ENCODE data around the gene PDZK1IP1.

Gene PDZK1IP1

DNA sequence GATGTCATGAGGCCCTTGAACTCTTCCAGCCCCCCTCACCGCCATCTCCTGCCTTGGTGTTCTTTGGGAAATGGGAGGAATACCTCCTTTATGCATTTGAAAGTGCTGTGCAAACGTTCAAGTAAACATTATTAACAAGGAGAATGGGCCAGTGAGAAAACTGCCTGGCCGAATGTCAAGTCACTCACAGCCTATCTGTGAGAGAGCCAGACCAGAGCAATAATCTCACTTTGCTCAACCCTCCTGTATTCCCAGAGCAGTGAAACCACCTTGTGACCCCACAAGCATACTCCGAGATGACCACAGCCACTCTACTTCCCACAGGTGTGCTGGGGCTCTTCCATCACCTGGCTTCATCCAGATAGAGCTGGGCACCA, 37.0 kb upstream of the PDZK1IP1 start:
- Histone ChIP-seq H3K4me1 (ENCODE audit: insufficient read depth, low read length) (no peaks in the 10 kb centered on the region), H3K79me2 (ENCODE audit: insufficient read depth, low read length) (no peaks in the 10 kb centered on the region), H3K27me3 (ENCODE audit: insufficient read depth, low read length, poor library complexity) (peaks cover 16% of the 10 kb centered on the region), H4K20me1 (ENCODE audit: insufficient read depth, low read length) (no peaks in the 10 kb centered on the region), H2AFZ (ENCODE audit: low read depth, low read length) (no peak overlapping the region), H3K9ac (ENCODE audit: low read depth, low read length) (no peak overlapping the region), H3K27ac (ENCODE audit: low read length) (no peak overlapping the region), H3K36me3 (ENCODE audit: insufficient read depth, low read length) (no peaks in the 10 kb centered on the region), H3K4me2 (ENCODE audit: insufficient read depth, low read length) (no peak overlapping the region), H3K4me3 (ENCODE audit: low read depth in 1 of 2, low read length in 2 of 2) (no peak overlapping the region), H3K9me3 (ENCODE audit: insufficient read depth, low read length, severe bottlenecking) (no peaks in the 10 kb centered on the region)
- TF ChIP-seq EZH2 (IDR thresholded peaks at IDR 0.05; ENCODE audit: borderline replicate concordance, low read depth, low read length, severe bottlenecking): no peak
- no peak for TF ChIP-seq CTCF (IDR thresholded peaks at IDR 0.05; ENCODE audit: borderline replicate concordance, extremely low read depth, low read length, poor library complexity, severe bottlenecking)
- DNase-seq: no peak
- ATAC-seq (ENCODE audit: insufficient read depth, low read depth): no peak

GRCh38 chr1:47226121-47226838, 36.4 kb upstream of the PDZK1IP1 start:
- Histone ChIP-seq H3K9ac (ENCODE audit: low read depth, low read length) (no peak overlapping the region), H3K27ac (ENCODE audit: low read length) (no peak overlapping the region), H3K9me3 (ENCODE audit: insufficient read depth, low read length, severe bottlenecking) (no peaks in the 10 kb centered on the region), H3K4me1 (ENCODE audit: insufficient read depth, low read length) (no peaks in the 10 kb centered on the region), H3K27me3 (ENCODE audit: insufficient read depth, low read length, poor library complexity) (peaks cover 16% of the 10 kb centered on the region), H3K4me3 (ENCODE audit: low read depth in 1 of 2, low read length in 2 of 2) (no peak overlapping the region), H3K4me2 (ENCODE audit: insufficient read depth, low read length) (no peak overlapping the region), H2AFZ (ENCODE audit: low read depth, low read length) (no peak overlapping the region), H4K20me1 (ENCODE audit: insufficient read depth, low read length) (no peaks in the 10 kb centered on the region), H3K36me3 (ENCODE audit: insufficient read depth, low read length) (no peaks in the 10 kb centered on the region), H3K79me2 (ENCODE audit: insufficient read depth, low read length) (no peaks in the 10 kb centered on the region)
- ATAC-seq (ENCODE audit: insufficient read depth, low read depth) (no peak), DNase-seq (no peak)
- no peak for TF ChIP-seq EZH2 (IDR thresholded peaks at IDR 0.05; ENCODE audit: borderline replicate concordance, low read depth, low read length, severe bottlenecking)
- no peak for TF ChIP-seq CTCF (IDR thresholded peaks at IDR 0.05; ENCODE audit: borderline replicate concordance, extremely low read depth, low read length, poor library complexity, severe bottlenecking)

DNA sequence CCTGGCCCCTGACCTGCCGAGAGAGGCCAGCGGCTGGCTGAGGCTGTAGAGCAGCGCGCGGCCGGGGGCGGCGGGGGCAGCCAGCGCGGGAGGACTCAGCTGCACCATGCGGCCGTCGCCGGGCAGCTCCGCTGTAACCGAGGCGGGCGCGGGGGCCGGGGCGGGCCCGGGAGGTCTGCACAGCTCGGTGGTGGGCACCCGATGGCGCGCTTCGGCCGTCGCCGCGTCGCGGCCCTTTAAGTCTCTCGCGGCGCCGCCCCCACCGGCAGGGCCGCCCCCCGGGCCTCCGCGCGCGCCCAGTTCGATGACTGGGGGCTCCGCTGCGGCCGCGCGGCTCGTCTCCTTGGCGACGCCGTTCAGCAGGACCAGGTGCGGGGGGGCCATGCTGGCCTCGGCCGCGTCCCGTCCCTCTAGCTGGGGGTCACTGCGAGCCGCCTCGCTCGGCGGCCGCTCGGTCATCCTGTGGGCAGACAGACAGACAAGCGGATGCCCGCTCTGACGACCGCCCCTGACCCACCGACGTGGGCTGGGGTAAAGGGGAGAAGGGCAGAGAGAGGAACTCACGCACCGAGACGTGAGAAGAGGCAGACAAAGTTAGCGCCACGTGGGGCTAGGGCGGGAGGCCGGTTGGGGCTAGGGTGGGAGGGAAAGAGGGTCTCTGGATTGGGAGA, 35.7 kb upstream of the PDZK1IP1 start:
- H3K4me3 ChIP-seq (ENCODE audit: low read depth in 1 of 2, low read length in 2 of 2): no peak overlapping the region
- H3K27me3 ChIP-seq (ENCODE audit: insufficient read depth, low read length, poor library complexity): peaks cover 16% of the 10 kb centered on the region
- H3K27ac ChIP-seq (ENCODE audit: low read length): no peak overlapping the region
- no peak overlapping the region for H3K4me2 ChIP-seq (ENCODE audit: insufficient read depth, low read length)
- ATAC-seq (ENCODE audit: insufficient read depth, low read depth) (no peak), DNase-seq (no peak)
- no peaks in the 10 kb centered on the region for H3K36me3 ChIP-seq (ENCODE audit: insufficient read depth, low read length)
- H2AFZ ChIP-seq (ENCODE audit: low read depth, low read length): no peak overlapping the region
- H3K9ac ChIP-seq (ENCODE audit: low read depth, low read length): no peak overlapping the region
- no peaks in the 10 kb centered on the region for H3K4me1 ChIP-seq (ENCODE audit: insufficient read depth, low read length)
- H3K9me3 ChIP-seq (ENCODE audit: insufficient read depth, low read length, severe bottlenecking): no peaks in the 10 kb centered on the region
- H4K20me1 ChIP-seq (ENCODE audit: insufficient read depth, low read length): no peaks in the 10 kb centered on the region
- no peaks in the 10 kb centered on the region for H3K79me2 ChIP-seq (ENCODE audit: insufficient read depth, low read length)
- no peak for TF ChIP-seq EZH2 (IDR thresholded peaks at IDR 0.05; ENCODE audit: borderline replicate concordance, low read depth, low read length, severe bottlenecking)
- no peak for TF ChIP-seq CTCF (IDR thresholded peaks at IDR 0.05; ENCODE audit: borderline replicate concordance, extremely low read depth, low read length, poor library complexity, severe bottlenecking)

All from DND-41 (cell line).